HCT116 (cell line): ENCODE data around the gene SART3.

Source experiments
- CTCF ChIP-seq, 3 experiments: fragments of 200-600 bp in 1 of 3; sonication (generic) in 1 of 3; IDR thresholded peaks in 2 of 3; conservative IDR thresholded peaks in 1 of 3; 2 replicates each; pipeline ENCODE4 v1.5.1; 2012 to 2017; ENCODE audit warnings: low read depth in 2 of 3, low read length in 2 of 3, antibody characterized with exemption in 1 of 3, borderline replicate concordance in 1 of 3, control low read depth in 1 of 3, mild to moderate bottlenecking in 1 of 3, mixed read lengths in 1 of 3, mixed run types in 1 of 3, moderate library complexity in 1 of 3; ENCODE audit not compliant: insufficient read depth in 1 of 3
- REST ChIP-seq: IDR thresholded peaks from 2 replicates; pipeline ENCODE4 v1.6.1; 2012; ENCODE audit warnings: low read depth

- TF ChIP-seq REST (no peak), CTCF (IDR thresholded peaks at IDR 0.05 in 2 of 3, conservative IDR thresholded peaks at IDR 0.05 in 1 of 3; ENCODE audit: borderline replicate concordance in 1 of 3, insufficient read depth in 1 of 3, low read depth in 2 of 3, low read length in 2 of 3) (no peak)
Observed at GRCh38 chr12:108592033-108592909, 31.3 kb upstream of the SART3 start.
